Hepatocyte (in vitro differentiated cells): Measurements from ENCODE around the gene RXRA.

ENCODE experiments used
- EZH2 ChIP-seq: fragments of 200-600 bp; sonication (generic); IDR thresholded peaks from 2 replicates; pipeline ENCODE4 v1.6.1; 2016; ENCODE audit warnings: antibody characterized with exemption, mild to moderate bottlenecking, borderline replicate concordance
- EZH2phosphoT487 ChIP-seq: fragments of 200-600 bp; sonication (generic); IDR thresholded peaks from one replicate; pipeline ENCODE4 v1.6.1; 2018; ENCODE audit warnings: antibody characterized with exemption, mild to moderate bottlenecking, low read depth, moderate library complexity; ENCODE audit not compliant: unreplicated experiment, severe bottlenecking
- TF ChIP-seq, protein P1 (sequence below): fragments of 200-600 bp; sonication (generic); IDR thresholded peaks from 2 replicates; pipeline ENCODE4 v1.5.1; 2016; ENCODE audit warnings: antibody characterized with exemption, mild to moderate bottlenecking; ENCODE audit not compliant: poor library complexity

DNA sequence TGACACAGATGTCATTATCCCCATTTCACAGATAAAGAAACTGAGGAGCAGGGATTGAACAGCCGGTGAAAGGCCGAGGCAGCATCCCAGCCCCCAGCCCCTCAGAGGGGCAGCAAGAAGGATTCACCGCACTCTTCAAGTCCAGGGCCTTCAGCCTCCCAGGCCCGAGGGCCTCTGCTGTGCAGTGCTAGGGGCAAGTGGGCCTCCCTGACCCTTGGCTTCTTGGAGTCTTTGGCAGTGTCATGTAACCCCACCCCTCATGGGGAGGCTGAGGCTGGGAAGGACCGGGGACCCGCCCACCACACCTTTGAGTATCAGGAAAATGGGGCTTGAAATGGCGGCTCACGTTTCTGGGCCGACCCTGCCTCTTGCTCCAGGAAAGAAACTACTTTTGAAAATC lies 28.7 kb upstream of the RXRA start:
- TF ChIP-seq, protein P1, sequence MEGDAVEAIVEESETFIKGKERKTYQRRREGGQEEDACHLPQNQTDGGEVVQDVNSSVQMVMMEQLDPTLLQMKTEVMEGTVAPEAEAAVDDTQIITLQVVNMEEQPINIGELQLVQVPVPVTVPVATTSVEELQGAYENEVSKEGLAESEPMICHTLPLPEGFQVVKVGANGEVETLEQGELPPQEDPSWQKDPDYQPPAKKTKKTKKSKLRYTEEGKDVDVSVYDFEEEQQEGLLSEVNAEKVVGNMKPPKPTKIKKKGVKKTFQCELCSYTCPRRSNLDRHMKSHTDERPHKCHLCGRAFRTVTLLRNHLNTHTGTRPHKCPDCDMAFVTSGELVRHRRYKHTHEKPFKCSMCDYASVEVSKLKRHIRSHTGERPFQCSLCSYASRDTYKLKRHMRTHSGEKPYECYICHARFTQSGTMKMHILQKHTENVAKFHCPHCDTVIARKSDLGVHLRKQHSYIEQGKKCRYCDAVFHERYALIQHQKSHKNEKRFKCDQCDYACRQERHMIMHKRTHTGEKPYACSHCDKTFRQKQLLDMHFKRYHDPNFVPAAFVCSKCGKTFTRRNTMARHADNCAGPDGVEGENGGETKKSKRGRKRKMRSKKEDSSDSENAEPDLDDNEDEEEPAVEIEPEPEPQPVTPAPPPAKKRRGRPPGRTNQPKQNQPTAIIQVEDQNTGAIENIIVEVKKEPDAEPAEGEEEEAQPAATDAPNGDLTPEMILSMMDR, result no peak
- no peak for TF ChIP-seq EZH2phosphoT487
- no peak for TF ChIP-seq EZH2
